HG02981 (cell line): ENCODE measurements around the gene EEF1A2.
"Not testable (repeated sequence)": the region's sequence is repeated elsewhere in the genome, so short reads cannot be mapped to it uniquely, and the experiment has no call there.

Source experiments
- ATAC-seq: cut with Tn5 transposase; IDR thresholded peaks from one replicate; pipeline ENCODE4 v1.9.1; 2021; ENCODE audit warnings: mild to moderate bottlenecking, moderate library complexity; ENCODE audit not compliant: unreplicated experiment

Gene EEF1A2

GRCh38 chr20:63488315-63489251, 10.3 kb downstream of the EEF1A2 start:
- ATAC-seq, result no peak

GRCh38 chr20:63487781-63488241, 11.1 kb downstream of the EEF1A2 start:
- no peak for ATAC-seq

- no peak for ATAC-seq
These were observed 11.6 kb downstream of the EEF1A2 start for GRCh38 chr20:63487116-63487764.

GRCh38 chr20:63486300-63486855, 12.5 kb downstream of the EEF1A2 start:
- no peak for ATAC-seq

- ATAC-seq, result no peak
These were observed 14.1 kb downstream of the EEF1A2 start for GRCh38 chr20:63484651-63485403.

- ATAC-seq, result no peak
These were observed 14.6 kb downstream of the EEF1A2 start for GRCh38 chr20:63484236-63484635.

GRCh38 chr20:63483834-63484233, 15.0 kb downstream of the EEF1A2 start:
- ATAC-seq, result no peak

- ATAC-seq, result no peak
These were observed 16.8 kb downstream of the EEF1A2 start for GRCh38 chr20:63482021-63482587.

- ATAC-seq, result no peak
These were observed 17.4 kb downstream of the EEF1A2 start for GRCh38 chr20:63481503-63481902.

GRCh38 chr20:63479695-63480419, 19.0 kb downstream of the EEF1A2 start:
- ATAC-seq, result not testable (repeated sequence)

GRCh38 chr20:63478346-63479302, 20.3 kb downstream of the EEF1A2 start:
- ATAC-seq, result no peak

GRCh38 chr20:63477944-63478343, 20.9 kb downstream of the EEF1A2 start:
- ATAC-seq, result no peak

GRCh38 chr20:63477061-63477616, 21.7 kb downstream of the EEF1A2 start:
- ATAC-seq, result no peak

GRCh38 chr20:63475209-63475608, 23.7 kb downstream of the EEF1A2 start:
- ATAC-seq, result no peak

GRCh38 chr20:63473555-63474449, 25.1 kb downstream of the EEF1A2 start:
- no peak for ATAC-seq

GRCh38 chr20:63472862-63473390, 26.0 kb downstream of the EEF1A2 start:
- no peak for ATAC-seq
